Loucy (cell line): ENCODE data around the gene P2RY8.

Experiments used
- H2AFZ ChIP-seq: fragments of 200-600 bp; sonication (generic); 2 replicates; pipeline ENCODE4 v1.6.0; 2016; ENCODE audit warnings: antibody characterized with exemption, mild to moderate bottlenecking, low read length, moderate library complexity
- H3F3A ChIP-seq: fragments of 200-600 bp; 2 replicates; pipeline ENCODE4 v1.6.0; 2016; ENCODE audit warnings: antibody characterized with exemption, low read depth, mild to moderate bottlenecking
- H3K27me3 ChIP-seq: fragments of 200-600 bp; sonication (generic); 2 replicates; pipeline ENCODE4 v1.6.1; 2014; ENCODE audit warnings: low read length, mild to moderate bottlenecking; ENCODE audit not compliant: insufficient read depth, poor library complexity, severe bottlenecking
- H3K36me3 ChIP-seq: fragments of 200-600 bp; sonication (generic); 2 replicates; pipeline ENCODE4 v1.6.1; 2016; ENCODE audit warnings: low read length; ENCODE audit not compliant: insufficient read depth
- H3K4me1 ChIP-seq: fragments of 200-600 bp; sonication (generic); 2 replicates; pipeline ENCODE4 v1.5.1; 2014; ENCODE audit warnings: low read length, mild to moderate bottlenecking; ENCODE audit not compliant: insufficient read depth, poor library complexity, severe bottlenecking
- H3K4me2 ChIP-seq: fragments of 200-600 bp; sonication (generic); 2 replicates; pipeline ENCODE4 v1.6.0; 2014; ENCODE audit warnings: antibody characterized with exemption, low read length, low read depth, mild to moderate bottlenecking; ENCODE audit not compliant: poor library complexity, severe bottlenecking
- H3K4me3 ChIP-seq: fragments of 200-600 bp; sonication (generic); 2 replicates; pipeline ENCODE4 v1.5.1; 2014; ENCODE audit warnings: low read length, mild to moderate bottlenecking, mixed read lengths; ENCODE audit not compliant: poor library complexity, severe bottlenecking
- H3K79me2 ChIP-seq: fragments of 200-600 bp; sonication (generic); 2 replicates; pipeline ENCODE4 v1.6.1; 2014; ENCODE audit warnings: low read length; ENCODE audit not compliant: insufficient read depth
- H3K9ac ChIP-seq: fragments of 200-600 bp; sonication (generic); 2 replicates; pipeline ENCODE4 v1.6.0; 2014; ENCODE audit warnings: mild to moderate bottlenecking, low read depth, low read length, moderate library complexity; ENCODE audit not compliant: poor library complexity, severe bottlenecking
- H3K9me2 ChIP-seq: fragments of 200-600 bp; sonication (generic); replicated peaks from 2 replicates; pipeline ENCODE4 v1.6.1; 2016; ENCODE audit warnings: low read depth, low read length, mixed read lengths
- H3K9me3 ChIP-seq: fragments of 200-600 bp; sonication (generic); 2 replicates; pipeline ENCODE4 v1.6.1; 2014; ENCODE audit warnings: mild to moderate bottlenecking, antibody characterized with exemption, low read length, low read depth; ENCODE audit not compliant: insufficient read depth
- H4K20me1 ChIP-seq: fragments of 200-600 bp; sonication (generic); 2 replicates; pipeline ENCODE4 v1.6.0; 2014; ENCODE audit warnings: antibody characterized with exemption, low read length, mild to moderate bottlenecking; ENCODE audit not compliant: insufficient read depth, poor library complexity, severe bottlenecking
- CTCF ChIP-seq: fragments of 200-600 bp; sonication (generic); conservative IDR thresholded peaks from 2 replicates; pipeline ENCODE4 v1.5.1; 2014; ENCODE audit warnings: mild to moderate bottlenecking, antibody characterized with exemption, low read length
- EZH2phosphoT487 ChIP-seq: fragments of 200-600 bp; IDR thresholded peaks from 2 replicates; pipeline ENCODE4 v1.6.1; 2018; ENCODE audit warnings: antibody characterized with exemption, mild to moderate bottlenecking, moderate library complexity, borderline replicate concordance

The P2RY8 gene

GRCh38 chrX:1486749-1487361 is 50.1 kb downstream of the P2RY8 start:
- peaks cover 19% of the 10 kb centered on the region for H4K20me1 ChIP-seq

GRCh38 chrX:1486177-1486576 is 50.8 kb downstream of the P2RY8 start:
- Histone ChIP-seq H3K9me2 (no peaks in the 10 kb centered on the region), H4K20me1 (peaks cover 15% of the 10 kb centered on the region), H3K4me3 (no peak overlapping the region), H3K4me2 (no peak overlapping the region), H3K36me3 (peaks cover 34% of the 10 kb centered on the region; the same call in 1 of the 2 replicates), H3K79me2 (peaks cover 50% of the 10 kb centered on the region), H3K27me3 (no peaks in the 10 kb centered on the region), H3K9ac (no peak overlapping the region), H3K9me3 (no peaks in the 10 kb centered on the region), H3F3A (peaks cover 2% of the 10 kb centered on the region; the same call in 1 of the 2 replicates), H3K4me1 (peaks cover 13% of the 10 kb centered on the region), H2AFZ (no peak overlapping the region)
- TF ChIP-seq CTCF = no peak
- TF ChIP-seq EZH2phosphoT487 = no peak

More at GRCh38 chrX:1486749-1487361, 50.1 kb downstream of the P2RY8 start:
- Histone ChIP-seq H3K4me1 (peaks cover 8% of the 10 kb centered on the region), H3K9ac (no peak overlapping the region), H3K4me2 (no peak overlapping the region), H3K9me3 (no peaks in the 10 kb centered on the region), H3K36me3 (peaks cover 41% of the 10 kb centered on the region; the same call in 1 of the 2 replicates), H3K27me3 (no peaks in the 10 kb centered on the region), H3K4me3 (no peak overlapping the region), H3F3A (peaks cover 5% of the 10 kb centered on the region; the same call in 1 of the 2 replicates), H3K9me2 (no peaks in the 10 kb centered on the region), H2AFZ (no peak overlapping the region), H3K79me2 (peaks cover 48% of the 10 kb centered on the region)
- TF ChIP-seq EZH2phosphoT487 (no peak), CTCF (no peak)

- peaks cover 22% of the 10 kb centered on the region for H3K4me1 ChIP-seq
- no peaks in the 10 kb centered on the region for H3K27me3 ChIP-seq
- peaks cover 61% of the 10 kb centered on the region for H3K79me2 ChIP-seq
- peaks cover 36% of the 10 kb centered on the region for H3K36me3 ChIP-seq
- no peak overlapping the region for H3K4me2 ChIP-seq
- no peaks in the 10 kb centered on the region for H3K9me2 ChIP-seq
- no peaks in the 10 kb centered on the region for H3K9me3 ChIP-seq
- H4K20me1 ChIP-seq = peaks cover 15% of the 10 kb centered on the region
- H3K9ac ChIP-seq = no peak overlapping the region
- no peak overlapping the region for H3K4me3 ChIP-seq
- H2AFZ ChIP-seq = no peak overlapping the region
- peaks cover 2% of the 10 kb centered on the region; the same call in 1 of the 2 replicates for H3F3A ChIP-seq
- TF ChIP-seq EZH2phosphoT487 (no peak), CTCF (no peak)
Observed at GRCh38 chrX:1485033-1485432, 52.0 kb downstream of the P2RY8 start.
